Stimulated activated CD8-positive, alpha-beta memory T cell treated with anti-CD3 and anti-CD28 coated beads, Interleukin-2, amount 100 ng/mL, for 1 hour (primary cell): ENCODE measurements around the gene CYP4Z1.
"Not testable (repeated sequence)": the region's sequence is repeated elsewhere in the genome, so short reads cannot be mapped to it uniquely, and the experiment has no call there.

ENCODE experiments used
- DNase-seq, 2 donors: peaks; one replicate each; pipeline ENCODE4 v3.0.0-alpha.2; 2020; ENCODE audit warnings: low read depth in 2 of 2

Gene CYP4Z1, protein sequence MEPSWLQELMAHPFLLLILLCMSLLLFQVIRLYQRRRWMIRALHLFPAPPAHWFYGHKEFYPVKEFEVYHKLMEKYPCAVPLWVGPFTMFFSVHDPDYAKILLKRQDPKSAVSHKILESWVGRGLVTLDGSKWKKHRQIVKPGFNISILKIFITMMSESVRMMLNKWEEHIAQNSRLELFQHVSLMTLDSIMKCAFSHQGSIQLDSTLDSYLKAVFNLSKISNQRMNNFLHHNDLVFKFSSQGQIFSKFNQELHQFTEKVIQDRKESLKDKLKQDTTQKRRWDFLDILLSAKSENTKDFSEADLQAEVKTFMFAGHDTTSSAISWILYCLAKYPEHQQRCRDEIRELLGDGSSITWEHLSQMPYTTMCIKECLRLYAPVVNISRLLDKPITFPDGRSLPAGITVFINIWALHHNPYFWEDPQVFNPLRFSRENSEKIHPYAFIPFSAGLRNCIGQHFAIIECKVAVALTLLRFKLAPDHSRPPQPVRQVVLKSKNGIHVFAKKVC

GRCh38 chr1:47067097-47067594, at the start of gene CYP4Z1:
CYP4Z1 (plus strand) TSS chr1:47067231; CDS start chr1:47067491, 260 bp downstream.
- DNase-seq = no peak

DNA sequence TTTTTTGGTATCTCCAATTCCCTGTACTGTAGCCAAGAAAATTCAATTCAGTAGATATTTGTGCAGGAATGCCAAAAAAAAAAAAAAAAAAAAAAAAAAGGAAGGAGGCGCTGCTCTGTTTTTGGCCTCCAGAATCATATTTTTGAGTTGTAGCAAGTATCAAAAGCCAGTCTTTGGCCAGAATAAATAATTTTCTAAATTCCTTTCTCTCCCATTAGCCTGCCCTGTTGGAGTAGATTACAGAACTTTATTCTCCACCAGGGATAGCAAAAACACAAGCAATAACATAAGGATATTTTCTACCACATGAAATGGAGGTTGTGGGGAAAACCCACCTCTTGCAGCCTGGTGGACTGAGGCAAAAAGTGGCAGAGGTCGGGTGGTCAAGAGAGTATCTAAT, 46.0 kb upstream of the CYP4Z1 start:
- no peak for DNase-seq

GRCh38 chr1:47023268-47024140, 43.5 kb upstream of the CYP4Z1 start, which contains the start of gene CYP4X1:
CYP4X1 (plus strand) TSS chr1:47023669; CDS start chr1:47023818, 149 bp downstream.
- no peak for DNase-seq

DNA sequence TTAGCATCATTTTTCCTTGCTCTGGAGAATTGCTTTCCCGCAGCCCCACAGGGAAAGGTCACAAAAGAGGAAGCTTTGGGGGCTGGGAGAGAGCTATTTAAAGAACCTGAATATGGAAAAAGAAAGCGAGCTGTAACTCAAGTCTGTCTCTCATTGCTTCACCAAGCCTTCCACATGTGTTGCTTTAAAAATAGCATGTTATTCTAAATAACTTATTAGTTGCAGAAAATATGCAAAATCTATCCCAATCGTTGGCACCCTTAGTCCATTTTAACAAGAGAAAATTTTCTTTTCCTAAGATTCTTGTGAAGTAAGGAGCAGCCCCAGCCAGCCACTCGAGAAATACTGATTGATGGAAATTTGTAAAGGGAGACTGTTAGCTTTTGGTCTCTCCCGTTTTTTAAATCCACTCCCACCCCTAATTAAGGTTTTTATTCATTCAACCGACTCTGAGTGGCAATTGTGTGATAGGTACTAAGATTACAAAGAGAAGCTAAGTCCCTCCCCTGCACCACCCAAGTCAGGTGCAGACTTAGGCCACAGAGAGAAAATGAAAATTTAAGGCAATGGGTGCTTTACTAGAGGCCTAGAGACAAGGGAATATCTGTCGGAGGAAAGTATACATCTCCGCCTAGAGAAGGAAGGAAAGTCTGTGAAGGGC, 42.8 kb upstream of the CYP4Z1 start:
- no peak for DNase-seq

GRCh38 chr1:47030170-47030805, 36.7 kb upstream of the CYP4Z1 start:
- DNase-seq = no peak

DNA sequence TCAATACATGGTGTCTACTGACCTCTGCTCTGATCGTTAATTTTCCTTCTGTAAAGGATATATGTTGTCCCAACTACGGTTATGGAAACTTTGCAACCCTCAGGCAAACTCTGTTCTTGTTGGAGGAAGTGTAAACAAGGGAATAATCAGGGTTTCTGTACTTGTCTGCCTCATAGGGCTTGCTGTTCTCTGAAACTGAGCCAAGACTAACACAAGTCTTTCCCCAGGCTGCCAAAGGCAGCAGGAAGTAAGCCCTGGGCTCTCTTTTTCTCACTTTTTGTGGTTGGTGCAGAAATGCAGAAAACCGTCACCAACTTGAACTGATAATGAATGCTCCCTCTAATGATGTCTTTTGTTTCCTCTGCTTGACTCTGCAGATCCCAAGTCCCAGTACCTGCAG, 36.0 kb upstream of the CYP4Z1 start:
- no peak for DNase-seq

DNA sequence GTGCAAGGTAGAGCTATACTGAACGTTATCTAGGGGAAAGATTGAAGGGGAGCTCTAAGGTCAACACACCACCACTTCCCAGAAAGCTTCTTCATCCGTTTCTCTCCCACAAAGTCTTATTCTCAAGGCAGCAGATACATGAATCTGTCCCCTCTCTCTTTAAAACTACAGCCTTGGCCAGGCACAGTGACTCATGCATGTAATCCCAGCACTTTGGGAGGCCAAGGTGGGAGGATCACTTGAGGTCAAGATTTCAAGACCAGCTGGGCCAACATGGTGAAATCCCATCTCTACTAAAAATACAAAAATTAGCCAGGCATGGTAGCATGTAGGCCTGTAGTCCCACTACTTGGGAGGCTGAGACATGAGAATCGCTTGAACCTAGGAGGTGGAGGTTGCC, 35.4 kb upstream of the CYP4Z1 start:
- DNase-seq = no peak

DNA sequence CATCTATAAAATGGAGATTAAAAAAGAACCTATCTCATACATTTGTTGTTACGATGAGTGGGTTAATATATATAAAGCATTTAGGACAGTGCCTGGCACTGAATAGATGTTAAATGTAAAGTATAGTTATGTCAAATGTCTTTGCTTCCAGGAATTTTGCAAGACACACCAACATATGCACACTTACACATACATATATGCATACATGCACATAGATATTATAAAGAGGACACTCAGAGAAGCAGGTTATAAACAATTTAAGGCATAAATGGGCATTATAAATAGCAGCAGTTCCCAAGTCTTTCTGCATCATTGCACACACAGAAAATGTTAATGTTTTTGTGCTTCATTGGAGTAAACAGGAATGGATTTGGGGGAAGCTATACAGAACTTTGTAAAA, 30.3 kb upstream of the CYP4Z1 start:
- DNase-seq = no peak

DNA sequence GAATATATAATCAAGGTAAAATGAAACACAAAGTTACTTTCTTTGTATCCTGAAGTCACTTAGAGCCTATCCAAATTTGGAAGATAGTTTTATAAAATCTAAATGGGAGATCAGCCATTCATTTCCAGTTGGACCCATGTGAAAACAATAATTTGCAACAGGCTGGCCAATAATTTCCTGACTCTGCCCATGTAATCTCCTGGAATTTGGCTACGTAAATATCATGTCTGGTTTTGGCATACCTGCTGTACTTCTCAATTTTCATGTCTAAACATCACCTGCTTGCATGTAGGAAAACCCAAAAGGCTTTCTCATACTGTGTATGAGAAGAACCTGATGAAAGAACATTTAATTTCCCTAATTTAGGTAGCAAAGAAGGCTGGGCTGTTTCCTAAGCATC, 7.7 kb upstream of the CYP4Z1 start:
- DNase-seq = no peak

DNA sequence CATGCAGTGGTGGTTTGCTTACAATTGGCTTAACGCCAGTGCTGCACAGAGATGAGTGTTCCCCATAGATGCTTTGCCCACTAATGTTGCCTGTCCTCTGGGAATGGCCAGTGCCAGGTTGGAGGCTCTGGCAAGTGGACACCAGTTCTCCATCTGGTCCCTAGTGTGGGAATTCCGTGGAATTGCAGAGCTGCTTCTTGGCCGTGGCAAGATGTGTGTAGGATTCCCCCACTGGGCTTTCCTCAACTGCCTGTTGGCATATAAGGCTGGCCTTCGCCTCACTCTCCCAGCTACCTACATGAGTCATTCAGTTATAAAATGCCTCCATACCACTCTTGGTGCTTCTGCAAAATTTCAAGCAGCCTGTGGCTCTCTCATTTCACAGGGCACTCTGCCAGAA, 2.0 kb downstream of the CYP4Z1 start:
- not testable (repeated sequence) for DNase-seq

DNA sequence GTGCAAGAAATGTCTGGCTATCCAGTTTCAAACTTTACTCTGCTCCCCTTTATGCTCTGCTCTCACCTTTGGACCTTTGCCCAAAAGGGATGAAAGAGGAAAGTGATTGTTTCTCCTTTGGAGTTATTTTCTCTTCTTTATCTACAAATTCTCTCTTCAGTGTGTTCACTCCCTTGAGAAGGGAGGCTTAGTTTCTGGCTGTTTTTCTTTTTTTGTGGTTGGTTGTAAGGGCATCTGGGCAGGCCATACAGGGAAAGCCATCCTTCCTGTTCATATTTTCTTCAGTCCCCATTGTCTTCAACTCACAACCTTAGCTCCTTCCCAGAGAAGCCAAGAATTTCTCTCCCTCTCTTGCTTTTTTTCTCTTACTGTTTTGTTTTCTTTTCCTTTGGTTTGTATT, 2.5 kb downstream of the CYP4Z1 start:
- not testable (repeated sequence) for DNase-seq

- DNase-seq = not testable (repeated sequence)
Measured at GRCh38 chr1:47089356-47089755, 22.3 kb downstream of the CYP4Z1 start.

- DNase-seq = not testable (repeated sequence)
Measured at GRCh38 chr1:47091476-47091875, 24.4 kb downstream of the CYP4Z1 start.

DNA sequence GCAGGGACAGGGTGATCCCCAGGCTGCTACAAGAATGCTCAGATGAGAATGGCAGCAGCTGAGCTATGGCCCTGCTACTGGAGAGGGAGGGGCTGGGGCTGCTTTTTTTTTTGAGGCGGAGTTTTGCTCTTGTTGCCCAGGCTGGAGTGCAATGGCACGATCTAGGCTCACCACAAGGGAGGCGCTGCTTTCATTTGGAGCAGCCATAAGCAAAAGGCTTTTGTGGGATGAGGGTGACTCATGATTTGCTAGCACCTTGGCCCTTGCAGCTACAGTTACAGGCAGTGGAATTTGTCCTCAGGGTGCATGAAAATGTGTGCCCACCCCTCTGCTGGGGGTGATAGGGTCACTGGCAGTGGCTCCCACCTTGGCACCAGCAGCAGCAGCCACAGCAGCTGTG, 37.8 kb downstream of the CYP4Z1 start:
- DNase-seq = no peak

DNA sequence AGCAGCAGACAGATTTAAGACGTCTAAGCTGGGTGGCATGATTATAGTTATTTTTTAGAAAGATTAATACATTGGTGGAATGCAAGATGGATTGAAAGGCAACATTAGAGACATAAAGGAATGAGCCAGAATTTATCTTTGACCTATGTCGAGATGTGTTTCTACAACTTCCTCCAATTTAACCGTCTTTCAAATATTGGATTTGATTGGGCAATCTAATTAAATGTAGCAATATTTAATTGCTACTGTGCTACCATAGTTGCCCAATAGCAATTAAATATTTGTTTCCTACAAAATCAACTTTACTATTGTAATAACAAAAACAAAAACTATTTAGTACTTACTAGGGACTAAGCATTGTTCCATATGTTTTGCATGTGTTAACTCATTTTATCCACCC, 39.8 kb downstream of the CYP4Z1 start:
- no peak for DNase-seq

DNA sequence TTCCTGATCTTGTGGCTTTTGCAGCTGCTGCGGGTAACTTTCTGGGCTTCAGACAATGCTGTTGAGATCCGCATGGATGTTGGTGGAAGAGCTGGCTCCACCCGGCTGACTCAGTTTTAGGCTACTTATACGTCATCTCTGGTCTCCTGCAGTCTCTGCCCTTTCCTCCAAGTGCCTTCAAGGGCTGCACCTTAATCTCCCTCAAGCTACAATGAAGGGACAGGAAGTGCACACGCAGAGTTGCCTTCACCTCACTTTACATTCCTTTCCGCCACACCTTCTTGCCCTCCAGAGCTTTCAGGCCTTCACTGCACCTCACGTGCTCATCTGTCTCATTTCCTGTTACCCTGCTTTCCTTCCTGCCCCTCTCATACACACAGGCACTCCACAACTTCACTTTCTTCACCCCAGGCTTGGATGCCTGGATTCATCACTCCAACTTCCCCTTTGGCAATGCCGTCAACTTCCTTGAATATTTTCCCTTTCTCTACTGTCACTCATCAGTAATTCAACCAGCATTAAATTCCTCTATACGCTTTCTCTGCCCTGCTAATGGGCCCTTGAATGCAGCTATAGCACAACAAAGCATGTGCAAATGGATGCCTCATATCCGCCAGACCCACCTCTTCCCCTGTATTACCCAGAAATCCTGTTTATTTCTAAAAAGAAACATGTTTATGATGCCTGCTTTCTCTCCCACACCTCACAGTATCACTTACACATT, 41.0 kb downstream of the CYP4Z1 start:
- DNase-seq = not testable (repeated sequence)

DNA sequence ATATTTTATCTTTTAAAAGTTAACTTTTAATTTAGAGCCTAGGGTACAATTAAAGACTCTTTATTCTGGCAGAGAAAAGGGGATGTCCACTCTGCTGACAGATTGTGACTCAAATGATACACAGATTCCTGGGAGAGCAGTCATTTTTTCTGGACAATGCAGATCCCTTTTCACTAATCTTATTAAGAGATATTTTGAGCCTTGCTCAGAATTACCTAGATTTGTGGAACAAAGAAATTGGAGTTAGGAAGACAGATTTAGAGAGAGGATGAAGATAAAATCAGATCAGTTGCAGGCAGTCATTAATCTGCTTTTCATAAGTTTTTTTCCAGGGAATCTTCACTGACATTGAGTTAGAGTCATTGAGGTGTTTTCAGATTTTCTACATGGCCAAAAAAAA, 42.5 kb downstream of the CYP4Z1 start:
- DNase-seq = not testable (repeated sequence)

GRCh38 chr1:47113178-47113577, 46.1 kb downstream of the CYP4Z1 start:
- DNase-seq = no peak

GRCh38 chr1:47121039-47121438, 54.0 kb downstream of the CYP4Z1 start:
- not testable (repeated sequence) for DNase-seq

GRCh38 chr1:47124834-47125233, 57.8 kb downstream of the CYP4Z1 start:
- DNase-seq = not testable (repeated sequence)

DNA sequence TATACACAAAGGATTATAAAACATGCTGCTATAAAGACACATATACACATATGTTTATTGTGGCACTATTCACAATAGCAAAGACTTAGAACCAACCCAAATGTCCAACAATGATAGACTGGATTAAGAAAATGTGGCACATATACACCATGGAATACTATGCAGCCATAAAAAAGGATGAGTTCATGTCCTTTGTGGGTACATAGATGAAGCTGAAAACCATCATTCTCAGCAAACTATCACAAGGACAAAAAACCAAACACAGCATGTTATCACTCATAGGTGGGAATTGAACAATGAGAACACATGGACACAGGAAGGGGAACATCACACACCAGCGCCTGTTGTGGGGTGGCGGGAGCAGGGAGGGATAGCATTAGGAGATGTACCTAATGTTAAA, 60.0 kb downstream of the CYP4Z1 start:
- not testable (repeated sequence) for DNase-seq
